Hematopoietic multipotent progenitor cell treated with erythropoietin and hydrocortisone succinate and interleukin-3 and kit ligand, for 15 days (in vitro differentiated cells): ENCODE results near the gene GOLPH3L.
"Not testable (repeated sequence)": the region's sequence is repeated elsewhere in the genome, so short reads cannot be mapped to it uniquely, and the experiment has no call there.

Experiments
- DNase-seq: peaks from one replicate; pipeline ENCODE4 v3.0.0-alpha.2; 2015; ENCODE audit warnings: low spot score

GOLPH3L gene

GRCh38 chr1:150657064-150657463, 39.9 kb downstream of the GOLPH3L start:
- DNase-seq, result not testable (repeated sequence)

- DNase-seq, result not testable (repeated sequence)
Observed at GRCh38 chr1:150654635-150655034, 42.3 kb downstream of the GOLPH3L start.

GRCh38 chr1:150650193-150650592, 46.8 kb downstream of the GOLPH3L start:
- no peak for DNase-seq

DNA sequence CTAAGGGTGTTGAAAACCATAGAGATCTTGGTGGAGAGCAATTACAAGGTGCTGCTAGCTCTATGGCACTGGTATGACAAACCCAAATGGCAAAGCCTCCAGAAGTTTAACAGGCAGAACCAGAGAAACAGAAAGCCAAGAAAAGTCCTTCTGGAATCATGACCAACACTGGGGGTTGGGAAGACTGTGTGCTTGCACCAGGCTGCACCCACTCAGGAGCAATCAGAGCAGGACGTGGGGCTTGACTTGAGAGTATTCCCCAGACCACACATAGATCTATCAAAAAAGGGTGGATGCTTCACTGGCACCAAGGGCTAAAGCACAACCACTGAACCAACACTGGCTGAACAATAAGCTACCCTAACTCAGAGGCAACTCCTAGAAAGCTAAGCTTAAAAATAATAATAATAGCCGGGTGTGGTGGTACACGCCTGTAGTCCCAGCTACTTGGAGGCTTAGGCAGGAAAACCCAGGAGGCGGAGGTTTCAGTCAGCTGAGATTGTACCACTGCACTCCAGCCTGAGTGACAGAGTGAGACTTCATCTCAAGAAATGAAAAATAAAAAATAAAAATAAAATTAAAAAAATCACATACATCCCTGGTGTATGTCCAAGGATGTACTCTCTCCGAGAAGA, 47.4 kb downstream of the GOLPH3L start:
- DNase-seq, result no peak

DNA sequence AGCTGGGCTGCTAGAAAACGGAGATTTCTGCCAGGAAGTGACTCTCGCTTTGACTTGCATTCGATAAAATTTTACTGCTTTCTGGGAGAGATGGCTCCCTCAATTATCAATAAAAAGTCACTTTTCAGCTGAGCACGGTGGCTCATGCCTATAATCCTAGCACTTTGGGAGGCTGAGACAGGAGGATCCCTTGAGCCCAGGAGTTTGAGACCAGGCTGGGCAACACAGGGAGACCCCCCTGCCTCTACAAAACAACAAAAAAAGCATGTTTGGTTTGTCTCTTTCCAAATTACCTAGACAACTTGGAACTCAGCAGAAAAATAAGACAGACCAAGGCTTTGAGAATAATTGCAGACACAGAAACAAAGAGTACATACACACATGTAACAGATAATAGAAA, 54.7 kb downstream of the GOLPH3L start:
- no peak for DNase-seq

GRCh38 chr1:150641126-150641815, 55.7 kb downstream of the GOLPH3L start:
- not testable (repeated sequence) for DNase-seq

GRCh38 chr1:150638430-150638829, 58.5 kb downstream of the GOLPH3L start:
- DNase-seq, result not testable (repeated sequence)

GRCh38 chr1:150634839-150635622, 61.9 kb downstream of the GOLPH3L start:
- not testable (repeated sequence) for DNase-seq

DNA sequence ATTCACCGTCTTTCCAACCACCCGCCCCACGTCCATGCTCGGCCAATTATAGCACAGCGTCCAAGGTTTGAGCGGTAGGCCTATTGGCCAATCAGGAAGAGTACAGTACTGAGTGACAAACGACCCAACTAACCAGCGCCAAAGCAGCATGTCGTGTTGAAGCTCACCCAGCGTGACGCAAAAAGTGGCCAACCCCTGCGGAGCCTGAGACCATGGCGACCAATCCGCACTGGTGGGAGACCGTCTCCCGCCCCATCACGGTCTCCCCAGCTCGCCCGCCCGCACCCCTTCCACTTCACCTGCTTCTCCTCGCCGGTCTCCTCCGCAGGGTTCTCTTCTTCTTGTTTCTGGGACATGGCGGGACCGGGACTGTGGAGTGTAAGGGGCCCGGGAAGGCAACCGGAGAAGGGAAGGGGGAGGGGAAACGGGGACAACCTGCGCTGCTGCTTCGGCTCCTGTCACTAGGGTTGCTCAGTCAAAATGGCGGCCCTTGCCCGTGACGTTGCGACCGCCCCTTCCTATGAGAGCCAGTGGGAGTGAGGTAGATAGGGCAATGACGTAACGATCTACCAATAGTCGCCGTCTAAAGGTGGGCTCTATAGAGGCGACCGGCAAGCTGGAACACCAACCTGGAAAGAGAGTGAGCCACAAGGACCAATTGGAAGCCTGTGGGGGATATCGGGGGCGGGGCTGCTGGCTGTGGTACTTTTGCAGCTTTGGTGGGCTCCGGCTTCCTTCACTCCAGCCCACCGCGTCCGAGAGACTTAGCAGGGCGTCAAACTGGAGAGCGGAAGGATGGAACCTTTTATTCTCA, 67.6 kb downstream of the GOLPH3L start, which contains the start of gene ENSA:
Gene ENSA (minus strand): TSS at position 498 of the 814 bp plus-strand sequence. CDS start 142 bp downstream, at position 356.
- DNase-seq, result peak; percentile 99

DNA sequence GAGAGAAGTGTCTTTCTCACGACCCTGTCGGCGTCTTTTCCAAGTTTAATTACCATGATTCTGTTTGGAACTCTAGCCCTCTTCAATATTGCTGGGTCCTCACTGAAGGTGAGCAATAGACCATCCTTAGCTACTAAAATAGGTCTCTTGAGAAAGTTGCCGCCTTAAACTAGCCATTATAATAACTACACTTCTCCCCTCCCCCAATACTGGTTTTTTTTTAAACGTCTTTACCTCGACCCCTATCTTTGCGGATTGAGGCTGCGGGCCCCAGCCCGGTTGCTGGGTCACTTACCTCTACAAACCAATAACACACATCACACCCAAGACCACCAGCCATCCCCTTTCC, 68.2 kb downstream of the GOLPH3L start:
- no peak for DNase-seq

GRCh38 chr1:150627826-150628410, 69.0 kb downstream of the GOLPH3L start:
- DNase-seq, result no peak

GRCh38 chr1:150626150-150626549, 70.8 kb downstream of the GOLPH3L start:
- no peak for DNase-seq

- DNase-seq, result not testable (repeated sequence)
Observed at GRCh38 chr1:150624546-150624945, 72.4 kb downstream of the GOLPH3L start.

DNA sequence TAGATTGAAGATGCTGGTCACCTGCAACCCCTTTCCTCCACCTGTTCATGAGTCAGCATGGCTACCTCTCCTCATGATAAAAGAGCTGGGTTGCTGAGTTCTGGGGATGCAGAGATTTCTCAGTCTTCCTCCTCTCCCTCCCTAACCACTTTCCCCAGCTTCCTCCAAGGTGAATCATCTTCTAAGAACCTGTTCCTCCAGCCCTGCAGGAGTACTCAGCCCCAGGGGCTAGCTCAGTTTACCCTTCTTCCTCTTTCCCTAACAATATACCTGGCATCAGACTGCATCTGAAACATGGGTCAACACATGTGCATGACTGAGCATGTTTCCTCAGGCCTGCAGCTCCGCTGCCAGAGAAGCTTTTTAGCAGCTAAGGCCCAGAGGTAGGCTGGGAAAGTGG, 72.8 kb downstream of the GOLPH3L start:
- not testable (repeated sequence) for DNase-seq

- no peak for DNase-seq
Observed at GRCh38 chr1:150622303-150622975, 74.5 kb downstream of the GOLPH3L start.

DNA sequence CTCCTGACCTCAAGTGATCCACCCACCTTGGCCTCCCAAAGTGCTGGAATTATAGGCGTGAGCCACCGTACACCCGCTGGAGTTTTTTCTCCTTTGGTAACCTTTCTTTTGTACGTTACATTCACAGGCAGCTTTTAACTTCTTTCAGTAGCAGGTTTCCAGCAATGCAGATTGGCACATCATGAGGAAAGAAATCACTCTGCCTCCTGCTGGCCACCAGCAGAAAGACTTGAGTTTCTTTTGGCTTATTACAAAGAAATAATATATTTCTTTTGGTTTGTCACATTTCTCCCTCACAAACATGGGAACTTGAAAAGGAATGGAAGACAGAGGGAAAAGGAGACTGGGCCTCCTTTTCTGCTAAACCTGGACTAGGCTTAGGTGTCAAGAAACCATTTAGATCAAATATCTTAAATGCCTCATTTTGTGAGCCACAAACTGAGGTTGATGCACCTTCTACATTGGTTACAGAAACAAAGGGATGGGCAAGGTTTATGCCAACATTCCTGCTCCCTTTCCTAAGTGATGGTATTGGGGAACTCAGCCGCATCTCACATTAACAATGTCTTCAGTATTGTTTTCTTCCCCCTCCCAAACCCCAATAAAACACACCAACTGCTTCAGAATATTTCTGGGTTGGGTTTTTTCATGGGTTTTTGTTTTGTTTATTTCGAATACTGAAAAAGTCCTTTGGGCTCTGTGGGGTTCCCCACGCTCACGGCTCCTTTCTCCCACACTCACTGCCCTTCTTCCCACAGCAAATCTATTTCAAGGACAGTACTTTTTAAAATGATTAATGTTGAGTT, 75.3 kb downstream of the GOLPH3L start:
- DNase-seq, result peak; percentile 65

DNA sequence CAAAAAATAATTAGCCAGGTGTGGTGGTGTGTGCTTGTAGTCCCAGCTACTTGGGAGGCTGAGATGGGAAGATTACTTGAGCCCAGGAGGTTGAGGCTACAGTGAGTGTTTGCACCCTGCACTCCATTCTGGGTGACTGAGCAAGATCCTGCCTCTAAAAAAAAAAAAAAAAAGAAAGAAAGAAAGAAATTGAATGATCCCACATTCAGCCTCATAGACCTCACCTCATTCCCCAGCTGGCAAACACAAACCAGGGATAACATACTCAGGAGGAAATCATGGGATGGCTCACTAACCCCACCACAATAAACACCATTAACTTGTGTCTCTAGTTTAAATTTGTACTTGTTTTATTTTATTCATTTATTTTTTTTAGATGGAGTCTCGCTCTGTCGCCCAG, 76.0 kb downstream of the GOLPH3L start:
- DNase-seq, result no peak

DNA sequence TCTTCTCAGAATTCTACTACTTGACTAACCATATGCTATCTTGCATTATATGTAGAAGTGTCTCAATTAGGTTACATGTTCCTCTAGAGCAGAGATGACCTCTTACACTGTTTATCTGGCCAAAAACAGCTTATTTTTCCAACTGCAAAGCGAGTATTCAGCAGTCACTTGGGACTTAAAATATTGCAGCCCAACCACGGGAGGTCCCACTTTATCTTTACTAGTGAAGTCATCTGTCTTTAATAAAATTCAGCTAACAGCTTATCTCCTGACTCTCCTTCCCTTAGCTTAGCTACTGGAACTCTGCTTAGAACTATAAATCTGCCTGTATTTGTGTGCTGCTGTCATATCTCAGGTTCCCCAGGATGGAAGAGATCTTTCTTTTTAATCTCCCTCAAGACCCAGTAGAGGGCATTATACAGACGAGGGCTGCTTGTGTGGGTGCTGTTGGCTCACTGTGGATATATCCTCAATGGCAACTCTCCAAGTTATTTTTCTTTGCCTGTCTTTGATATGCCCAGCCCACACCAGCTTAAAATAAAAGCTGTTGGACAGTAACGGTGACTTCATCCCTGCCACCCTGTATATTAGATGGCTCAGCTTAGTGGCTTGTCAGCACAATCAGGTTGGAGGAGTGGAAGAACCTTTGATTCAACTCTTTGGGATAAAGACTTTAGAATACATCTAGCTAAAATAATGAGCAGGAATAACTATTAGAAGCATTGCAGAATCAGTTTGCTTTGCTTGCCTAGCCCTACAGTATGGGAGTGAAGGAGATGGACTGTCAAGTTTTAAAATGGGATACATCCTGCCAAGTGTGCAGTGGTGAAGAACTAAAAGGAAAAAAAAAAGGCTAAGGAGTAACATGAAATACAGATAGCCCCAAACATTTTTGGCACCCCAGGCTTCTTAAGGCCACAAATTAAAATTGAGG, 77.1 kb downstream of the GOLPH3L start:
- peak; percentile 62 for DNase-seq
